ENCODE results near the gene PRDX5. TPM values are rescaled to one million over a fixed set of nuclear protein-coding genes. Genes with fewer than 3 reads are reported as not detected.

Gene PRDX5
- polyA plus RNA-seq, 2 donors: 442 to 808 TPM

DNA sequence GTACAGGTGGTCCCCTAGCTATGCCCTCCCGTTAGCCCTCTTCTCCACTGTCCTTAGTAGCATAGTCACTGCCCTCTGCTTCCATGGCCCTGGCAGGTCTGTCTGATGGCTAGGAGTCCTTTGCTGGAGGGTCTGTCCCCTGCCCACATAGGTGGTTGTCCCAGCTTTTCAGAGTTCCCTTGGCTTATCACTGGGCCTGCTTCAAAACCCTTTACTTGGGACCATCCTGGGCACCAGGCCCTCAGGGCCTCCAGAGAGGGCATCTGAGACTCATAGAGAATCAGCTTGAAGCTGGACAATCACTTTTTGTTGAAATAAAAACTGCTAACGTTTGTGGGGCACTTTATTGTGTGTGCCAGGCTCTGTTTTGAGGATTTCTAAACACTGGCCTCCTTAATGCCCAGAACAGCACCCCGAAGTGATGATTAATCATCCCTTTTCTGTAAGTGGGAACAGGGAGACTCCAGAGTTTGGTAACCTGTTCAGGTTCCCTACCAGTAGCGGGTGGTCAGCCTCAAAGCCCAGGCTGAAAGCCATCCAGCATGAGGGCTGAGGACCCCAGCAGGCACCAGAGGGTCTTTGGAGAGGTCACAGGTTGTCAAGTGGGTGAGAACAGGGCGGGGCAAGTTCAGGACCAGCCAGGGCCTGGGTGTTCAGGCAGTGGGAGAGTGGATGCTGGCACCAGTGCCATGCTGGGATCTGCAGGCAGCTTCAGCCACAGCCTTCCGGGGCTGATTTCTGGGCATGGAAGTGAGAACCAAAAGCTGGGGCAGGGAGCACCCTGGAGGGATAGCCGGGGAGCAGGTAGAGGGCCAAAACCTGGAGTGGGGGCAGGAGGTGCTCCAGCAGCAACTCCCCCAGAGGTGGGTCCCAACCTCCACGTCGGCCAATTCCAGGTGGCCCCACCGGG lies 27.3 kb upstream of the PRDX5 start:
- WGBS, 2 donors: 44 to 53% methylated on average over 8 to 10 of the region's 10 CpGs
- H3K36me3 ChIP-seq (ENCODE audit: control insufficient read depth in 2 of 2, insufficient read depth in 2 of 2, low read length in 1 of 2): peaks cover 0 to 2% of the 10 kb centered on the region in 2 donors
- no peak overlapping the region for H3K27ac ChIP-seq (ENCODE audit: low read depth in 2 of 2, low read length in 1 of 2)
- H3K9me3 ChIP-seq (ENCODE audit: control insufficient read depth in 2 of 2, insufficient read depth in 1 of 2, low read depth in 1 of 2, low read length in 1 of 2): no peaks in the 10 kb centered on the region
- H3K4me3 ChIP-seq (ENCODE audit: low read depth in 1 of 2, low read length in 2 of 2): no peak overlapping the region
- peaks cover 11 to 18% of the 10 kb centered on the region in 2 donors for H3K4me1 ChIP-seq (ENCODE audit: control insufficient read depth in 2 of 2, insufficient read depth in 2 of 2, low read length in 1 of 2)
- H3K27me3 ChIP-seq (ENCODE audit: control insufficient read depth in 1 of 2, insufficient read depth in 2 of 2, low read length in 2 of 2): peaks cover 0 to 21% of the 10 kb centered on the region in 2 donors

DNA sequence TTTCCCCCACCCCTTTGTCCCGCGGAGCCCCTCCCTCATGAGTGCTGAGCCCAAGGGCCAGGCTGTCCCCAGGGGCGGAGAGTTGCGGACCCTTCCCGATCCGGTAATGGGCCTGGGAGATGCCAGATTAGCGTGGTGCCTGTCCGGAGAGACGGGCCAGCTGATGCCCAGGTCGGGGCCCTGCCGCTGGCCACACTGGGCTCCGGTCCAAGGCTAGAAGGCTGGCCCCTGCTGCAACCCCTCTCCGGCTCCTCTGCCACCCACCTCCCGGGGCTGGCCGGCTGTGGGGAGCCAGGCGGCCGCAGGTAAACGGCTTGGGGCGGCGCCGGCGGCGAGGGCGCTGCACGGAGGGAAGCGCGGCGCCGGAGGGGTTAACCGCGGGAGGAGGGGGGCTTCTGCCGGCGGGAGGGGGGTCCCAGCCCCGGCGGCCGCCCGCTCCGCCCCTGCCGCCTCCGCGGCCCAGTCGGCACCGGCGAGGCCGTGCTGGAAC lies 26.6 kb upstream of the PRDX5 start, which contains the start of gene KCNK4:
Gene KCNK4, plus strand, starts transcription at position 41 of the 490 bp plus-strand sequence. CDS start 1,717 bp downstream, outside the sequence.
- H3K27me3 ChIP-seq (ENCODE audit: control insufficient read depth in 1 of 2, insufficient read depth in 2 of 2, low read length in 2 of 2): peaks cover 0 to 21% of the 10 kb centered on the region in 2 donors

DNA sequence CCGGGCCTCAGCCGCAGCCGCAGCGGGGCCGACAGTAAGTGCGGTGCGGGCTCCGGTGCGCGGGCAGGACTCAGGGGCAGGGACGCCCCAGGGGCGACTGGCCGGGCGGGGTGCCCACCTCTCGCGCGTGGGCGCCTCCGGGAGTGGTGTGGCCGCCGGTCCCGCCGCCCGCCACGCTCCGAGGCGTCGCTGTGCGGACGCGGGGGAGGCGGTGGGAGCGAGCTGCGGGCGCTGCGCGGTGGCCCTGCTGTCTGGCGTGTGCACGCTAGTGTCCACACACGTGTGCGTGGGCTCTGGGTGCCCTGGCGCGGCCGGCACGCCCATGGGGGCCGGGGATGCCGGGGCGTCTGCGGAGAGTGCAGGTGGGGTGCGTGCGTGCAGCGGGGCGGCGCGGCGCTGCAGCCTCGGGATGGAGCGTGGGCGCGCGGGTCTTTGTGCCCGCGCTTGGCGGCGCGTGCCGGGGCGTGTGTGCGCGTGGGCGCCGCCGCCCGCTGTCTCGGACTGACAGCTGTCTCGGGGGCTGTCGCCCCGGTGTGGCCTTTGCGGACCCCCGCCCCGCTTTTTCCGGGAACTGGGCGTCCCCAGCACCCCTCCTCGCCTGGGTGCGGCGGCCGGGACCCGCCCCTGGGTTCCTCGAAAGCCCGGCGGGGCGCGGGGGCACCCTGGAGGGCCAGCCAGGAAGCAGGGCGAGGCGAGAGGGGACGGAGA lies 26.0 kb upstream of the PRDX5 start:
- WGBS, 2 donors: 1% methylated on average over 49 to 96 of the region's 96 CpGs
- H3K4me3 ChIP-seq (ENCODE audit: low read depth in 1 of 2, low read length in 2 of 2): peak overlapping the region; percentile 19 to 48

More for the DNA sequence above, 26.6 kb upstream of the PRDX5 start, which contains the start of gene KCNK4:
- WGBS, 2 donors: 4 to 6% methylated on average over 22 to 45 of the region's 45 CpGs
- H3K4me1 ChIP-seq (ENCODE audit: control insufficient read depth in 2 of 2, insufficient read depth in 2 of 2, low read length in 1 of 2): peaks cover 8 to 13% of the 10 kb centered on the region in 2 donors
- H3K36me3 ChIP-seq (ENCODE audit: control insufficient read depth in 2 of 2, insufficient read depth in 2 of 2, low read length in 1 of 2): peaks cover 0 to 2% of the 10 kb centered on the region in 2 donors
- no peaks in the 10 kb centered on the region for H3K9me3 ChIP-seq (ENCODE audit: control insufficient read depth in 2 of 2, insufficient read depth in 1 of 2, low read depth in 1 of 2, low read length in 1 of 2)
- H3K4me3 ChIP-seq (ENCODE audit: low read depth in 1 of 2, low read length in 2 of 2): peak within 1 kb of the TSS; percentile 19 to 48
- no peak within 1 kb of the TSS for H3K27ac ChIP-seq (ENCODE audit: low read depth in 2 of 2, low read length in 1 of 2)

DNA sequence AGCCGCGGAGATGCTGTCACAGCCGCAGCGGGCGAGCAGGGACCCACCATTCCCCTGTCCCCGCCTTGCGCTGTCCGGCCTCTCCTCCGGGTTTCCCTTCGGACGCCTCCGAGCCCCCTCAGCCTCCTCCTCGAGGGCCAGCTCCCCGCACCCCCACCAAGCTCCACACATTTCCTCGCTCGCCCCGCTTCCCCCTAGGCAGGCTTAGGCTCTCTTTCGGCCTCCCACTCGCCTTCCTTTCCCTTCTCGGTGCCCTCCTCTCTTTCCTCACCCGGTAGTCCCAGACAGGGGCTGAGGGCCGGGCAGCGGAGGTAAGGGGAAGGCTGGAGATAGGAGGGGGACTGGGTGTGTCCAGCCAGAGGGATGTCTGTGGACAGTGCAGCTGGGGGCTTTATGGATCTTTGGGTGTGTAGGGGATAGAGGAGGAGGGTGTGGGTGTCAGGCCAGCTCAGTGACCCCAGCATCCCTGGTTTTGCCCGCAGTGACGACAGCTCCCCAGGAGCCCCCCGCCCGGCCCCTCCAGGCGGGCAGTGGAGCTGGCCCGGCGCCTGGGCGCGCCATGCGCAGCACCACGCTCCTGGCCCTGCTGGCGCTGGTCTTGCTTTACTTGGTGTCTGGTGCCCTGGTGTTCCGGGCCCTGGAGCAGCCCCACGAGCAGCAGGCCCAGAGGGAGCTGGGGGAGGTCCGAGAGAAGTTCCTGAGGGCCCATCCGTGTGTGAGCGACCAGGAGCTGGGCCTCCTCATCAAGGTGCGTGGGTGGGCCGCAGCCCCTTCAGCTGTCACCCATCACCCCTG lies 25.3 kb upstream of the PRDX5 start:
- Histone ChIP-seq H3K4me3 (ENCODE audit: low read depth in 1 of 2, low read length in 2 of 2) (peak overlapping the region in 1 of 2 donors; percentile 48), H3K36me3 (ENCODE audit: control insufficient read depth in 2 of 2, insufficient read depth in 2 of 2, low read length in 1 of 2) (peaks cover 0 to 2% of the 10 kb centered on the region in 2 donors), H3K4me1 (ENCODE audit: control insufficient read depth in 2 of 2, insufficient read depth in 2 of 2, low read length in 1 of 2) (peaks cover 5 to 7% of the 10 kb centered on the region in 2 donors), H3K27me3 (ENCODE audit: control insufficient read depth in 1 of 2, insufficient read depth in 2 of 2, low read length in 2 of 2) (peaks cover 0 to 21% of the 10 kb centered on the region in 2 donors), H3K27ac (ENCODE audit: low read depth in 2 of 2, low read length in 1 of 2) (no peak overlapping the region), H3K9me3 (ENCODE audit: control insufficient read depth in 2 of 2, insufficient read depth in 1 of 2, low read depth in 1 of 2, low read length in 1 of 2) (no peaks in the 10 kb centered on the region)
- WGBS, 2 donors: 33 to 44% methylated on average over 33 to 42 of the region's 42 CpGs

More for the DNA sequence above, 26.0 kb upstream of the PRDX5 start:
- Histone ChIP-seq H3K27ac (ENCODE audit: low read depth in 2 of 2, low read length in 1 of 2) (no peak overlapping the region), H3K27me3 (ENCODE audit: control insufficient read depth in 1 of 2, insufficient read depth in 2 of 2, low read length in 2 of 2) (peaks cover 0 to 21% of the 10 kb centered on the region in 2 donors), H3K36me3 (ENCODE audit: control insufficient read depth in 2 of 2, insufficient read depth in 2 of 2, low read length in 1 of 2) (peaks cover 0 to 2% of the 10 kb centered on the region in 2 donors), H3K4me1 (ENCODE audit: control insufficient read depth in 2 of 2, insufficient read depth in 2 of 2, low read length in 1 of 2) (peaks cover 5 to 7% of the 10 kb centered on the region in 2 donors), H3K9me3 (ENCODE audit: control insufficient read depth in 2 of 2, insufficient read depth in 1 of 2, low read depth in 1 of 2, low read length in 1 of 2) (no peaks in the 10 kb centered on the region)

DNA sequence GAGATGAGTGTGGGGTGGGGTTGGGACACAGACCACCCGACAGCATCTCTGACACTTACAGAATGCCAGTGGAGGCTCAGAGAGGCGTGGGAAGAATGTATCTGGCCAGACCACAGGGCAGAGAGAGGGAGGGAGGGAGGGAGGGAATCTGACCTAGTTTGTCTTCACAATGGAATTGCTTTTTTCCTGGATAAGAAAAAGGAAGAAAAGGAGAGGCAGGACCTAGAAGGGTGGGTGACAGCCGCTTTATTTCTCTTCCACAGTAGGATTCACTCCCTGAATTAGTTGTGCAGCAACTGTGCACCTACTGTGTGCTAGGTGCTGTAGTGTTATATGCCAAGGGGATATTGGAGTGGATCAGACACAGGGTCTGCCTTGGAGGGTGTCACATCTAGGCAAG lies 23.1 kb upstream of the PRDX5 start:
- H3K4me1 ChIP-seq (ENCODE audit: control insufficient read depth in 2 of 2, insufficient read depth in 2 of 2, low read length in 1 of 2): peaks cover 5 to 12% of the 10 kb centered on the region in 2 donors
- 50 to 62% methylated on average over 3 of the region's 3 CpGs for WGBS, 2 donors
- no peaks in the 10 kb centered on the region for H3K36me3 ChIP-seq (ENCODE audit: control insufficient read depth in 2 of 2, insufficient read depth in 2 of 2, low read length in 1 of 2)
- H3K9me3 ChIP-seq (ENCODE audit: control insufficient read depth in 2 of 2, insufficient read depth in 1 of 2, low read depth in 1 of 2, low read length in 1 of 2): no peaks in the 10 kb centered on the region
- H3K4me3 ChIP-seq (ENCODE audit: low read depth in 1 of 2, low read length in 2 of 2): no peak overlapping the region
- H3K27ac ChIP-seq (ENCODE audit: low read depth in 2 of 2, low read length in 1 of 2): no peak overlapping the region
- H3K27me3 ChIP-seq (ENCODE audit: control insufficient read depth in 1 of 2, insufficient read depth in 2 of 2, low read length in 2 of 2): peaks cover 0 to 26% of the 10 kb centered on the region in 2 donors

DNA sequence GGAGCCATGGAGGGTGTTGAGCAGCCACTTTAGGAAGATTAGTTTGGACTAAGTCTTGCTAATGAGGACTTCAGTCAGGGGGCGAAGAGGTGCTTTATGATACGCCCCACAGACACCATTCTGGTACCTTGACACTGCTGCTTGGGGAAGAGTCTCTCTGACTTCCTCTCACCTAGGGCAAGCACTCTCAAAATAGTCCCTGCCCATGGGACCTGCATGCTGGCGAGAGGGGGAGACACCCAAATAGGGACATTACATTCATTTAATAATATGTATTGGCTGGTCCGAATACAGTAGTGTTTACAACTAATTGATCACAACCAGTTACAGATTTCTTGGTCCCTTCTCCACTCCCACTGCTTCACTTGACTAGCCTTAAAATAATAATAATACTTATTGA lies 22.2 kb upstream of the PRDX5 start:
- Histone ChIP-seq H3K27me3 (ENCODE audit: control insufficient read depth in 1 of 2, insufficient read depth in 2 of 2, low read length in 2 of 2) (peaks cover 0 to 30% of the 10 kb centered on the region in 2 donors), H3K27ac (ENCODE audit: low read depth in 2 of 2, low read length in 1 of 2) (no peak overlapping the region), H3K4me3 (ENCODE audit: low read depth in 1 of 2, low read length in 2 of 2) (no peak overlapping the region), H3K36me3 (ENCODE audit: control insufficient read depth in 2 of 2, insufficient read depth in 2 of 2, low read length in 1 of 2) (no peaks in the 10 kb centered on the region), H3K9me3 (ENCODE audit: control insufficient read depth in 2 of 2, insufficient read depth in 1 of 2, low read depth in 1 of 2, low read length in 1 of 2) (no peaks in the 10 kb centered on the region), H3K4me1 (ENCODE audit: control insufficient read depth in 2 of 2, insufficient read depth in 2 of 2, low read length in 1 of 2) (peaks cover 5 to 22% of the 10 kb centered on the region in 2 donors)
- WGBS, 2 donors: 90 to 95% methylated on average over 4 of the region's 4 CpGs

DNA sequence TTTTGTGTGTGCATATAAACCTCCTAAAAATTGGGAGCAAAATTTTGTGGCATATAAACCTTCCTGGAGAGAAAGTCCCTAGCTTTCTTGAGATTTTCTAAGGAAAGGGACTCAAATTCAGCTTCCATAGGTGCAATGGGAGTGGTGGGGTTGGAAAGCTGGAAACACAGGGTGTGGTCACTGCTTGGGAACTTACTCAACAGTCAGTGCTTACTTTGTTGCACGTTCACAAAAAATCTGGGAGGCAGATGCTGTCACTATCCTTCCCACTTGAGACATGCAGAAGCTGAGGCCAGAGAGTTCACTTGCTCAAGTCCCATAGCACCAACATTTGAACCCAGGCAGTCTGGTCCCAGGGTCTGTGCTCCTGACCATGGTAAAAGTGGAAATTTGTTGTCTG lies 21.7 kb upstream of the PRDX5 start:
- Histone ChIP-seq H3K27me3 (ENCODE audit: control insufficient read depth in 1 of 2, insufficient read depth in 2 of 2, low read length in 2 of 2) (peaks cover 0 to 27% of the 10 kb centered on the region in 2 donors), H3K27ac (ENCODE audit: low read depth in 2 of 2, low read length in 1 of 2) (no peak overlapping the region), H3K4me3 (ENCODE audit: low read depth in 1 of 2, low read length in 2 of 2) (no peak overlapping the region), H3K9me3 (ENCODE audit: control insufficient read depth in 2 of 2, insufficient read depth in 1 of 2, low read depth in 1 of 2, low read length in 1 of 2) (no peaks in the 10 kb centered on the region), H3K4me1 (ENCODE audit: control insufficient read depth in 2 of 2, insufficient read depth in 2 of 2, low read length in 1 of 2) (peaks cover 5 to 23% of the 10 kb centered on the region in 2 donors), H3K36me3 (ENCODE audit: control insufficient read depth in 2 of 2, insufficient read depth in 2 of 2, low read length in 1 of 2) (no peaks in the 10 kb centered on the region)
- WGBS, 2 donors: 18 to 29% methylated on average over 1 of the region's 1 CpG

DNA sequence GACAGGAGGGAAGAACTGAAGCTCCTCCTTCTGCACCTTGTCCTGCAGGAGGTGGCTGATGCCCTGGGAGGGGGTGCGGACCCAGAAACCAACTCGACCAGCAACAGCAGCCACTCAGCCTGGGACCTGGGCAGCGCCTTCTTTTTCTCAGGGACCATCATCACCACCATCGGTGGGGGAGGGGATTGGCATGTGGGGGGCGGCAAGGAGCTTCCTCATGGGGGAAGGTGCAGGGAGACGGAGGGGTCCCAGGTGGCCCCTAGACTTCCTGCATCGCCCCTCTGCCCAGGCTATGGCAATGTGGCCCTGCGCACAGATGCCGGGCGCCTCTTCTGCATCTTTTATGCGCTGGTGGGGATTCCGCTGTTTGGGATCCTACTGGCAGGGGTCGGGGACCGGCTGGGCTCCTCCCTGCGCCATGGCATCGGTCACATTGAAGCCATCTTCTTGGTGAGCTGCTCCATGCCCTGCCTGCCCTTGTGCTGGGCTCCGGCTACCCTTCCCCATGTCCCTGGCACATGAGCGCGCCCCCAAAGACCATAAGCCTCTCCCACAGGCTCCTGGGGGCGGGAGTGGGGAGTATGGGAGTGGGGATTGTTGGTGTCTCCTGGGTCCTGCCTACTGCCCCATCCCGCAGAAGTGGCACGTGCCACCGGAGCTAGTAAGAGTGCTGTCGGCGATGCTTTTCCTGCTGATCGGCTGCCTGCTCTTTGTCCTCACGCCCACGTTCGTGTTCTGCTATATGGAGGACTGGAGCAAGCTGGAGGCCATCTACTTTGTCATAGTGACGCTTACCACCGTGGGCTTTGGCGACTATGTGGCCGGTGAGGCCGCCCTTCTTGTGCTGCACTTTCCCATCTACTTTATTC lies 20.9 kb upstream of the PRDX5 start:
- Histone ChIP-seq H3K4me1 (ENCODE audit: control insufficient read depth in 2 of 2, insufficient read depth in 2 of 2, low read length in 1 of 2) (peaks cover 0 to 18% of the 10 kb centered on the region in 2 donors), H3K4me3 (ENCODE audit: low read depth in 1 of 2, low read length in 2 of 2) (no peak overlapping the region), H3K27ac (ENCODE audit: low read depth in 2 of 2, low read length in 1 of 2) (no peak overlapping the region), H3K36me3 (ENCODE audit: control insufficient read depth in 2 of 2, insufficient read depth in 2 of 2, low read length in 1 of 2) (no peaks in the 10 kb centered on the region), H3K9me3 (ENCODE audit: control insufficient read depth in 2 of 2, insufficient read depth in 1 of 2, low read depth in 1 of 2, low read length in 1 of 2) (no peaks in the 10 kb centered on the region), H3K27me3 (ENCODE audit: control insufficient read depth in 1 of 2, insufficient read depth in 2 of 2, low read length in 2 of 2) (peaks cover 0 to 20% of the 10 kb centered on the region in 2 donors)
- 22 to 37% methylated on average over 31 to 34 of the region's 34 CpGs for WGBS, 2 donors
